ENCODE data around the gene UBE2G1. TPM values are rescaled to one million over a fixed set of nuclear protein-coding genes. Genes with fewer than 3 reads are reported as not detected.
"Not testable (repeated sequence)": the region's sequence is repeated elsewhere in the genome, so short reads cannot be mapped to it uniquely, and the experiment has no call there.

The UBE2G1 gene
- total RNA-seq, 1 donor from 2014 or later, result 65.1 TPM

DNA sequence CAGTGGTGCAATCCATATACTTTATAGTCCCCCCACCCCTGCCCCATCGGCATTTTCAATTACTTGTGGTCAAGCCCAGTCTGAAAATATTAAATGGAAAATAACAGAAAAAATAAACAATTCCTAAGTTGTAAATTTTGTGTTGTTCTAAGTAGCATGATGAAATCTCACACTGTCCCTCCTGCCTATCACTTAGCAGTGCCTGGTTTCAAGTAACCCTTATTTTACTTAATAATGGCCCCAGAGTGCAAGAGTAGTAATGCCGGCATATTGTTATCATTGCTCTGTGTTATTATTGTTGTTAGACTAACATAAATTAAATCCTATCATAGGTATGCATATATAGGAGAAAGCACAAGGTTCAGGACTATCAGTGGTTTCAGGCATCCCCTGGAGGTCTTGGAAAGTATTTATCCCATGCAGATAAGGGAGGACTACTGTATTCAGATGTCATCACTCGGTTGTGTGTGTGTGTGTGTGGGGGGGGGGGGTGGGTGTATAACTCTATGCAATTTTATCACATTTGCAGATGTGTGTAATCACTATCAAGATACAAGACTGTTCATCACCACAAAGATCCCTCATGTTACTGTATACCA lies 9.3 kb downstream of the UBE2G1 start:
- no peaks in the 10 kb centered on the region for H3K27me3 Mint-ChIP-seq (ENCODE audit: unreplicated experiment)
- DNase-seq (ENCODE audit: extremely low spot score, unreplicated experiment), result peak; percentile 1
- H3K4me1 Mint-ChIP-seq (ENCODE audit: unreplicated experiment), result peaks cover 16% of the 10 kb centered on the region
- H3K36me3 Mint-ChIP-seq (ENCODE audit: unreplicated experiment), result no peaks in the 10 kb centered on the region
- no peak for TF ChIP-seq CTCF (IDR thresholded peaks at IDR 0.05)
- H3K9me3 Mint-ChIP-seq (ENCODE audit: unreplicated experiment), result no peaks in the 10 kb centered on the region
- H3K4me3 Mint-ChIP-seq (ENCODE audit: unreplicated experiment), result no peak overlapping the region
- peak overlapping the region; percentile 35 for H3K27ac Mint-ChIP-seq (ENCODE audit: unreplicated experiment)

GRCh38 chr17:4354862-4355514 lies 11.5 kb downstream of the UBE2G1 start:
- no peaks in the 10 kb centered on the region for H3K36me3 Mint-ChIP-seq (ENCODE audit: unreplicated experiment)
- no peaks in the 10 kb centered on the region for H3K9me3 Mint-ChIP-seq (ENCODE audit: unreplicated experiment)
- H3K27ac Mint-ChIP-seq (ENCODE audit: unreplicated experiment), result no peak overlapping the region
- H3K27me3 Mint-ChIP-seq (ENCODE audit: unreplicated experiment), result no peaks in the 10 kb centered on the region
- DNase-seq (ENCODE audit: extremely low spot score, unreplicated experiment), result peak; percentile 38
- H3K4me1 Mint-ChIP-seq (ENCODE audit: unreplicated experiment), result peaks cover 16% of the 10 kb centered on the region
- H3K4me3 Mint-ChIP-seq (ENCODE audit: unreplicated experiment), result no peak overlapping the region
- no peak for TF ChIP-seq CTCF (IDR thresholded peaks at IDR 0.05)

DNA sequence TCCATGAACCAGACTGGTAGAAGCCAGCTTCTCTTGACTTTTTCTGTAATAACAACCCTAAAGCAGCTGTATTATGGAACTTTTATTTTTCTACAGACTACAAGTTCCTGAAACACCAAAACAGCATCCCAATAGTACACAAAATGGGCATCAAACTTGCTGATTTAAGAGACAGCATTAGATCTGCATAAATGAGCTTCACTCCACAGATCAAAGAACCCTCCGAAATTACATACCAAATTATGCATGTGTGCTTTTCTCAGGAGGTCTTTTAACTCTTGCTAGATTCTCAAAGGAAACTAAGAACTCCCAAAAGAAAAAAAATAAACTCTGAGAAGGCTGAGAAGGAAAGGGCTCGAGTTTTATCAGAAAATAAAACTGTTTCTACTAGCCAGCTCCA lies 12.3 kb downstream of the UBE2G1 start:
- DNase-seq (ENCODE audit: extremely low spot score, unreplicated experiment), result no peak
- Mint-ChIP-seq H3K4me1 (ENCODE audit: unreplicated experiment) (peaks cover 16% of the 10 kb centered on the region), H3K27me3 (ENCODE audit: unreplicated experiment) (no peaks in the 10 kb centered on the region), H3K9me3 (ENCODE audit: unreplicated experiment) (no peaks in the 10 kb centered on the region), H3K36me3 (ENCODE audit: unreplicated experiment) (no peaks in the 10 kb centered on the region), H3K27ac (ENCODE audit: unreplicated experiment) (peak overlapping the region; percentile 17), H3K4me3 (ENCODE audit: unreplicated experiment) (no peak overlapping the region)
- TF ChIP-seq CTCF (IDR thresholded peaks at IDR 0.05), result no peak

GRCh38 chr17:4350214-4350613 lies 16.3 kb downstream of the UBE2G1 start:
- peaks cover 26% of the 10 kb centered on the region for H3K4me1 Mint-ChIP-seq (ENCODE audit: unreplicated experiment)
- H3K36me3 Mint-ChIP-seq (ENCODE audit: unreplicated experiment); DNase-seq (ENCODE audit: extremely low spot score, unreplicated experiment); H3K27ac Mint-ChIP-seq (ENCODE audit: unreplicated experiment); H3K4me3 Mint-ChIP-seq (ENCODE audit: unreplicated experiment); H3K27me3 Mint-ChIP-seq (ENCODE audit: unreplicated experiment); H3K9me3 Mint-ChIP-seq (ENCODE audit: unreplicated experiment): not testable (repeated sequence)

DNA sequence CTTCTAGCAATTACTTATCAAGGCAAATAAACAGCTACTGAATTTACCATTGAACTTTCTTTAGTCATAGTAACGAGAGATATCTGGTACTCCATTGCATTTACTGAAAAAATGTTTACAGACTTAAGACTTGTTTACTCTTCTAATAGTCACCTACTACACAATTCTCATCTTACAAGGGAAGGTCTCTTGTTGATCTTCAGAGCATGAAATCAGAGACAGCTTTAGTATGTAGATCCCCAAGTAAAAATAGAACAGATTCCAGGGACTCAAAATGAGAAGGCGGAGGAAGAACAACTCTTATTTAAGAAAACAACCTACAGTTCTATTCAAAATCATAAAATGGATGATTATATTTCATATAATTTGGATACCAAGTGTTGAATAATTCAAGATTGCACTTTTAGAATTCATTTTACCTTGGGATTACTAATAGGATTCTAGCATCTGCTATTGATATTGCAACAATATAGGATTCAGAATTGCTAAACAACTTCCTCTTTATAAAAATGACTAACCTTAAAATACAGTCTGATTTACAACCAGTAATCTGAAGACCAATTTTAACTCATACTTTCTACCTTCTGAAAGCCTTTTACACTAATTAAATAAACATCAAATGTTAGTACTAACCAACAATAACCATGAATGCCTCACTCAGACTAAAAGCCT lies 20.8 kb downstream of the UBE2G1 start:
- Mint-ChIP-seq H3K4me3 (ENCODE audit: unreplicated experiment) (no peak overlapping the region), H3K4me1 (ENCODE audit: unreplicated experiment) (peaks cover 21% of the 10 kb centered on the region), H3K27me3 (ENCODE audit: unreplicated experiment) (no peaks in the 10 kb centered on the region), H3K9me3 (ENCODE audit: unreplicated experiment) (no peaks in the 10 kb centered on the region), H3K27ac (ENCODE audit: unreplicated experiment) (no peak overlapping the region), H3K36me3 (ENCODE audit: unreplicated experiment) (no peaks in the 10 kb centered on the region)
- TF ChIP-seq CTCF (IDR thresholded peaks at IDR 0.05), result no peak
- no peak for DNase-seq (ENCODE audit: extremely low spot score, unreplicated experiment)

Data from osteocyte (in vitro differentiated cells).